H1 (cell line): ENCODE measurements around the gene DSTYK. TPM values are rescaled to one million over a fixed set of nuclear protein-coding genes. Genes with fewer than 3 reads are reported as not detected.

Experiments used
- CTCF ChIA-PET: fragments of 300-600 bp; sonication (Branson Sonifier 250); formaldehyde crosslinking; loops from one replicate; lab custom pipeline; 2021; ENCODE audit not compliant: partially characterized antibody; lab: Charles Lee
- POLR2A ChIA-PET: fragments of 300-600 bp; sonication (Branson Sonifier 250); formaldehyde crosslinking; loops from one replicate; lab custom pipeline; 2021; ENCODE audit warnings: inconsistent platforms; ENCODE audit not compliant: partially characterized antibody; lab: Charles Lee
- DNase-seq, 2 experiments: peaks; one replicate each; pipeline versions ENCODE4 v3.0.0 to v3.0.0-alpha.2; 2010 to 2022; ENCODE audit warnings: low spot score in 2 of 2, low read depth in 1 of 2, mixed read lengths in 1 of 2
- FAIRE-seq: peaks from 2 replicates; lab custom pipeline; 2011; peaks lifted over from hg19 to GRCh38; lab: Jason Lieb, UNC
- H2AFZ ChIP-seq: 2 replicates; pipeline ENCODE4 v1.8.1; 2012; ENCODE audit warnings: low read length, inconsistent platforms
- H2AK5ac ChIP-seq: 2 replicates; pipeline ENCODE4 v1.6.1; 2013; ENCODE audit warnings: low read depth, low read length
- H2BK120ac ChIP-seq: replicated peaks from 2 replicates; pipeline ENCODE3; 2013; ENCODE audit warnings: low read depth, low read length, inconsistent platforms
- H2BK12ac ChIP-seq: 2 replicates; pipeline ENCODE4 v1.6.1; 2013; ENCODE audit warnings: low read depth, low read length
- H2BK15ac ChIP-seq: 2 replicates; pipeline ENCODE4 v1.6.1; 2013; ENCODE audit warnings: low read length
- H2BK20ac ChIP-seq: 2 replicates; pipeline ENCODE4 v1.6.1; 2013; ENCODE audit warnings: low read length
- H2BK5ac ChIP-seq: 2 replicates; pipeline ENCODE4 v1.6.1; 2013; ENCODE audit warnings: low read depth, low read length
- H3K14ac ChIP-seq: 2 replicates; pipeline ENCODE4 v1.6.1; 2013; ENCODE audit warnings: inconsistent platforms; ENCODE audit not compliant: insufficient read length
- H3K18ac ChIP-seq: 2 replicates; pipeline ENCODE4 v1.6.1; 2013; ENCODE audit warnings: low read length; ENCODE audit errors: extremely low read depth
- H3K23ac ChIP-seq: 2 replicates; pipeline ENCODE4 v1.6.1; 2013; ENCODE audit warnings: inconsistent platforms; ENCODE audit not compliant: insufficient read length
- H3K23me2 ChIP-seq: 2 replicates; pipeline ENCODE4 v1.6.1; 2013; ENCODE audit warnings: low read depth, low read length
- H3K27ac ChIP-seq: 2 replicates; pipeline ENCODE4 v1.6.1; 2011; ENCODE audit warnings: low read depth, low read length, inconsistent platforms
- H3K27me3 ChIP-seq, 4 experiments: replicated peaks in 1 of 4; 1 replicate in 1 of 4; 2 replicates in 3 of 4; pipeline versions ENCODE4 v1.6.1 to v1.8.1; 2011 to 2013; ENCODE audit warnings: low read length in 3 of 4, mild to moderate bottlenecking in 3 of 4, inconsistent platforms in 2 of 4, mixed read lengths in 2 of 4, moderate library complexity in 1 of 4; ENCODE audit not compliant: control insufficient read depth in 3 of 4, insufficient read depth in 3 of 4; ENCODE audit errors: extremely low read depth in 1 of 4
- H3K36me3 ChIP-seq, 4 experiments: 2 replicates each; pipeline versions ENCODE4 v1.6.1 to v1.8.1; 2011 to 2013; ENCODE audit warnings: mild to moderate bottlenecking in 4 of 4, low read length in 3 of 4, moderate library complexity in 2 of 4, control low read depth in 1 of 4, inconsistent platforms in 1 of 4; ENCODE audit not compliant: insufficient read depth in 4 of 4, control insufficient read depth in 2 of 4
- H3K4ac ChIP-seq: replicated peaks from 2 replicates; pipeline ENCODE3; 2013; ENCODE audit warnings: low read length, low read depth, mixed read lengths, inconsistent platforms; ENCODE audit not compliant: insufficient read length
- H3K4me1 ChIP-seq, 4 experiments: replicated peaks in 1 of 4; 1 replicate in 1 of 4; 2 replicates in 3 of 4; pipeline versions ENCODE4 v1.6.1 to v1.8.1; 2011 to 2013; ENCODE audit warnings: low read length in 3 of 4, inconsistent platforms in 2 of 4, mixed read lengths in 1 of 4; ENCODE audit not compliant: insufficient read depth in 4 of 4, control insufficient read depth in 3 of 4
- H3K4me2 ChIP-seq, 2 experiments: 2 replicates each; pipeline versions ENCODE4 v1.6.1 to v1.8.1; 2011 to 2013; ENCODE audit warnings: low read depth in 2 of 2, low read length in 2 of 2, control low read depth in 1 of 2, inconsistent platforms in 1 of 2, mild to moderate bottlenecking in 1 of 2; ENCODE audit not compliant: insufficient read depth in 1 of 2
- H3K4me3 ChIP-seq, 4 experiments: fragments of 200-600, 300-600 bp in 1 of 4; sonication (generic), shearing (Covaris generic), sonication (Bioruptor Twin) in 1 of 4; 2 replicates each; pipeline versions ENCODE4 v1.5.1 to v1.8.1; 2011 to 2016; ENCODE audit warnings: low read length in 4 of 4, low read depth in 3 of 4, control low read depth in 2 of 4, inconsistent platforms in 2 of 4, mild to moderate bottlenecking in 2 of 4, mixed read lengths in 1 of 4, moderate library complexity in 1 of 4; ENCODE audit not compliant: insufficient read depth in 2 of 4; ENCODE audit errors: extremely low read depth in 1 of 4
- H3K56ac ChIP-seq: replicated peaks from 2 replicates; pipeline ENCODE3; 2013; ENCODE audit warnings: low read depth, mild to moderate bottlenecking, mixed read lengths, low read length, inconsistent platforms; ENCODE audit not compliant: insufficient read length
- H3K79me1 ChIP-seq: 2 replicates; pipeline ENCODE4 v1.6.1; 2013; ENCODE audit warnings: low read depth, low read length, control low read depth
- H3K79me2 ChIP-seq, 2 experiments: 2 replicates each; pipeline versions ENCODE4 v1.6.1 to v1.8.1; 2012 to 2013; ENCODE audit warnings: low read length in 2 of 2, mild to moderate bottlenecking in 2 of 2, inconsistent platforms in 1 of 2; ENCODE audit not compliant: insufficient read depth in 2 of 2, control insufficient read depth in 1 of 2
- H3K9ac ChIP-seq, 4 experiments: replicated peaks in 1 of 4; 1 replicate in 1 of 4; 2 replicates in 3 of 4; pipeline versions ENCODE4 v1.6.1 to v1.8.1; 2011 to 2013; ENCODE audit warnings: low read depth in 3 of 4, low read length in 3 of 4, control low read depth in 2 of 4, mild to moderate bottlenecking in 2 of 4, moderate library complexity in 2 of 4, inconsistent platforms in 1 of 4; ENCODE audit errors: extremely low read depth in 1 of 4
- H3K9me3 ChIP-seq, 2 experiments: 2 replicates each; pipeline versions ENCODE4 v1.6.1 to v1.8.1; 2012 to 2013; ENCODE audit warnings: mild to moderate bottlenecking in 2 of 2, moderate library complexity in 2 of 2, control low read depth in 1 of 2, inconsistent platforms in 1 of 2, low read depth in 1 of 2, low read length in 1 of 2, mixed read lengths in 1 of 2; ENCODE audit not compliant: insufficient read depth in 2 of 2
- H4K20me1 ChIP-seq, 2 experiments: replicated peaks in 1 of 2; 2 replicates each; pipeline versions ENCODE3 to v1.8.1; 2011 to 2013; ENCODE audit warnings: inconsistent platforms in 2 of 2, low read length in 2 of 2, mild to moderate bottlenecking in 1 of 2; ENCODE audit not compliant: insufficient read depth in 2 of 2, control insufficient read depth in 1 of 2
- H4K5ac ChIP-seq: 2 replicates; pipeline ENCODE4 v1.6.1; 2013; ENCODE audit warnings: low read length, low read depth, mixed read lengths, inconsistent platforms; ENCODE audit not compliant: insufficient read length
- H4K8ac ChIP-seq: 2 replicates; pipeline ENCODE4 v1.8.0; 2013; ENCODE audit warnings: mild to moderate bottlenecking, moderate library complexity, low read length, inconsistent platforms; ENCODE audit not compliant: insufficient read depth; ENCODE audit errors: extremely low read depth
- H4K91ac ChIP-seq: replicated peaks from 2 replicates; pipeline ENCODE3; 2013; ENCODE audit warnings: low read length, mixed read lengths, inconsistent platforms; ENCODE audit not compliant: insufficient read length
- EZH2 ChIP-seq: fragments of 200-600 bp; sonication (generic); IDR thresholded peaks from 2 replicates; pipeline ENCODE4 v1.7.1; 2012; ENCODE audit warnings: low read depth, mild to moderate bottlenecking, moderate library complexity, low read length, inconsistent platforms; ENCODE audit not compliant: severe bottlenecking
- HDAC6 ChIP-seq: IDR thresholded peaks from one replicate; pipeline ENCODE4 v1.7.1; 2012; ENCODE audit warnings: low read depth, mild to moderate bottlenecking, inconsistent platforms, low read length, moderate library complexity
- KDM5A ChIP-seq: fragments of 200-600 bp; IDR thresholded peaks from 2 replicates; pipeline ENCODE4 v1.7.1; 2012; ENCODE audit warnings: mild to moderate bottlenecking, low read length, inconsistent platforms, mixed read lengths
- MAX ChIP-seq: IDR thresholded peaks from 2 replicates; pipeline ENCODE4 v1.6.1; 2012; ENCODE audit warnings: inconsistent platforms
- polyA plus RNA-seq, 7 experiments: library from polyadenylated mRNA; depleted of rRNA in 3 of 7; stranded (reverse) in 5 of 7; unstranded in 2 of 7; fragments of >200 nt in 5 of 7; fragments of 200-250 nt in 2 of 7; gene quantifications; 1 replicate in 5 of 7; 2 replicates in 1 of 7; 4 replicates in 1 of 7; pipeline versions ENCODE4 v1.2.1 to v1.2.3, GENCODE V29; 2011 to 2013; ENCODE audit warnings: missing spikeins in 2 of 7, mixed read lengths in 2 of 7
- total RNA-seq: library from RNA; stranded (reverse); fragmentation: NEBNext Ultra II Directional; extraction: Animal tissue kit (Norgen Biotek cat#: 25700); gene quantifications from 2 replicates; pipeline ENCODE4 v1.2.1, GENCODE V29; 2021
- TF ChIP-seq, protein P1 (sequence below): IDR thresholded peaks from 2 replicates; pipeline ENCODE4 v1.6.1; 2011; ENCODE audit warnings: low read depth, mild to moderate bottlenecking, low read length; ENCODE audit not compliant: insufficient read depth

DSTYK gene
- total and polyA plus RNA-seq, 2 of the 8 experiments (the other 6 are each of a cell fraction or from before 2014, with no cell fraction given), result 2.7 to 8.5 TPM

- Histone ChIP-seq H3K4me1 (peaks cover 12 to 15% (median 12%) of the 10 kb centered on the region in 4 experiments; a peak in 5 of 7 replicates), H3K4me2 (no peak overlapping the region), H4K8ac (no peak overlapping the region), H2BK120ac (no peak overlapping the region), H2AFZ (no peak overlapping the region), H2AK5ac (no peak overlapping the region), H3K9ac (no peak overlapping the region), H3K23me2 (peaks cover 11% of the 10 kb centered on the region), H4K20me1 (peaks cover 0 to 6% of the 10 kb centered on the region in 2 experiments), H2BK5ac (no peak overlapping the region), H3K56ac (no peak overlapping the region), H3K79me1 (no peaks in the 10 kb centered on the region), H2BK20ac (no peak overlapping the region), H3K9me3 (no peaks in the 10 kb centered on the region), H4K91ac (no peak overlapping the region), H3K36me3 (no peaks in the 10 kb centered on the region), H3K14ac (no peak overlapping the region), H2BK12ac (no peak overlapping the region), H4K5ac (no peak overlapping the region), H3K27me3 (peaks cover 0 to 6% (median 4%) of the 10 kb centered on the region in 4 experiments; a peak in 5 of 7 replicates), H3K4ac (no peak overlapping the region), H3K27ac (no peak overlapping the region), H3K79me2 (no peaks in the 10 kb centered on the region), H3K23ac (no peak overlapping the region), H3K4me3 (no peak overlapping the region), H3K18ac (no peak overlapping the region), H2BK15ac (no peak overlapping the region)
- TF ChIP-seq MAX (no peak), EZH2 (no peak), HDAC6 (no peak), KDM5A (no peak)
- TF ChIP-seq, protein P1, sequence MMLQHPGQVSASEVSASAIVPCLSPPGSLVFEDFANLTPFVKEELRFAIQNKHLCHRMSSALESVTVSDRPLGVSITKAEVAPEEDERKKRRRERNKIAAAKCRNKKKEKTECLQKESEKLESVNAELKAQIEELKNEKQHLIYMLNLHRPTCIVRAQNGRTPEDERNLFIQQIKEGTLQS, result no peak
- ChIA-PET CTCF (interaction anchor here (40.8 kb wide), 1 partner anchor 35 kb away, joined by 1035 read pairs; no protein-coding TSS in a partner anchor), POLR2A (no interaction called here)
- FAIRE-seq (no peak), DNase-seq (no peak)
Measured at GRCh38 chr1:205224736-205225135, 13.2 kb upstream of the DSTYK start.
